Liver (tissue), 3 donors: ENCODE measurements around the gene SLC34A3.

ENCODE experiments used
- ATF3 ChIP-seq: IDR thresholded peaks from 2 replicates; pipeline ENCODE4 v1.6.1; 2016; ENCODE audit warnings: antibody characterized with exemption
- FOXA2 ChIP-seq: IDR thresholded peaks from 2 replicates; pipeline ENCODE4 v1.6.1; 2016; ENCODE audit warnings: antibody characterized with exemption
- JUND ChIP-seq, 2 donors: IDR thresholded peaks; 2 replicates each; pipeline ENCODE4 v1.6.1; 2016; ENCODE audit warnings: antibody characterized with exemption in 2 of 2
- NR2F2 ChIP-seq: IDR thresholded peaks from 2 replicates; pipeline ENCODE4 v1.6.1; 2016; ENCODE audit warnings: antibody characterized with exemption
- RAD21 ChIP-seq, 2 donors: IDR thresholded peaks; 2 replicates each; pipeline ENCODE4 v1.6.1; 2016; ENCODE audit warnings: antibody characterized with exemption in 2 of 2, mild to moderate bottlenecking in 2 of 2
- RXRA ChIP-seq, 2 donors: IDR thresholded peaks; 2 replicates each; pipeline ENCODE4 v1.6.1; 2017 to 2018; ENCODE audit warnings: antibody characterized with exemption in 2 of 2, mild to moderate bottlenecking in 1 of 2
- SP1 ChIP-seq: IDR thresholded peaks from 2 replicates; pipeline ENCODE4 v1.6.1; 2018; ENCODE audit warnings: antibody characterized with exemption, mild to moderate bottlenecking
- TAF1 ChIP-seq: conservative IDR thresholded peaks from 2 replicates; pipeline ENCODE4 v1.6.1; 2016; ENCODE audit warnings: antibody characterized with exemption, mild to moderate bottlenecking
- YY1 ChIP-seq: IDR thresholded peaks from 2 replicates; pipeline ENCODE4 v1.6.1; 2016; ENCODE audit warnings: antibody characterized with exemption, mild to moderate bottlenecking
- TF ChIP-seq, protein P1 (sequence below): fragments of 150-350 bp; IDR thresholded peaks from 2 replicates; pipeline ENCODE4 v1.5.1; 2017; ENCODE audit warnings: improper control_type of control experiment, low read depth, low read length; ENCODE audit not compliant: missing input control
- TF ChIP-seq, protein P2 (sequence below): IDR thresholded peaks from 2 replicates; pipeline ENCODE4 v1.6.1; 2016; ENCODE audit warnings: antibody characterized with exemption, mild to moderate bottlenecking
- TF ChIP-seq, protein P3 (sequence below): IDR thresholded peaks from 2 replicates; pipeline ENCODE4 v1.6.1; 2016; ENCODE audit warnings: antibody characterized with exemption
- donor health status: healthy.
- donor health status: healthy.

GRCh38 chr9:137219757-137220316, 10.9 kb upstream of the SLC34A3 start:
- no peak for TF ChIP-seq JUND (IDR thresholded peaks at IDR 0.05)
- TF ChIP-seq, protein P1, sequence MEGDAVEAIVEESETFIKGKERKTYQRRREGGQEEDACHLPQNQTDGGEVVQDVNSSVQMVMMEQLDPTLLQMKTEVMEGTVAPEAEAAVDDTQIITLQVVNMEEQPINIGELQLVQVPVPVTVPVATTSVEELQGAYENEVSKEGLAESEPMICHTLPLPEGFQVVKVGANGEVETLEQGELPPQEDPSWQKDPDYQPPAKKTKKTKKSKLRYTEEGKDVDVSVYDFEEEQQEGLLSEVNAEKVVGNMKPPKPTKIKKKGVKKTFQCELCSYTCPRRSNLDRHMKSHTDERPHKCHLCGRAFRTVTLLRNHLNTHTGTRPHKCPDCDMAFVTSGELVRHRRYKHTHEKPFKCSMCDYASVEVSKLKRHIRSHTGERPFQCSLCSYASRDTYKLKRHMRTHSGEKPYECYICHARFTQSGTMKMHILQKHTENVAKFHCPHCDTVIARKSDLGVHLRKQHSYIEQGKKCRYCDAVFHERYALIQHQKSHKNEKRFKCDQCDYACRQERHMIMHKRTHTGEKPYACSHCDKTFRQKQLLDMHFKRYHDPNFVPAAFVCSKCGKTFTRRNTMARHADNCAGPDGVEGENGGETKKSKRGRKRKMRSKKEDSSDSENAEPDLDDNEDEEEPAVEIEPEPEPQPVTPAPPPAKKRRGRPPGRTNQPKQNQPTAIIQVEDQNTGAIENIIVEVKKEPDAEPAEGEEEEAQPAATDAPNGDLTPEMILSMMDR, result no peak
- no peak for TF ChIP-seq RXRA (IDR thresholded peaks at IDR 0.05)
- TF ChIP-seq, protein P2, sequence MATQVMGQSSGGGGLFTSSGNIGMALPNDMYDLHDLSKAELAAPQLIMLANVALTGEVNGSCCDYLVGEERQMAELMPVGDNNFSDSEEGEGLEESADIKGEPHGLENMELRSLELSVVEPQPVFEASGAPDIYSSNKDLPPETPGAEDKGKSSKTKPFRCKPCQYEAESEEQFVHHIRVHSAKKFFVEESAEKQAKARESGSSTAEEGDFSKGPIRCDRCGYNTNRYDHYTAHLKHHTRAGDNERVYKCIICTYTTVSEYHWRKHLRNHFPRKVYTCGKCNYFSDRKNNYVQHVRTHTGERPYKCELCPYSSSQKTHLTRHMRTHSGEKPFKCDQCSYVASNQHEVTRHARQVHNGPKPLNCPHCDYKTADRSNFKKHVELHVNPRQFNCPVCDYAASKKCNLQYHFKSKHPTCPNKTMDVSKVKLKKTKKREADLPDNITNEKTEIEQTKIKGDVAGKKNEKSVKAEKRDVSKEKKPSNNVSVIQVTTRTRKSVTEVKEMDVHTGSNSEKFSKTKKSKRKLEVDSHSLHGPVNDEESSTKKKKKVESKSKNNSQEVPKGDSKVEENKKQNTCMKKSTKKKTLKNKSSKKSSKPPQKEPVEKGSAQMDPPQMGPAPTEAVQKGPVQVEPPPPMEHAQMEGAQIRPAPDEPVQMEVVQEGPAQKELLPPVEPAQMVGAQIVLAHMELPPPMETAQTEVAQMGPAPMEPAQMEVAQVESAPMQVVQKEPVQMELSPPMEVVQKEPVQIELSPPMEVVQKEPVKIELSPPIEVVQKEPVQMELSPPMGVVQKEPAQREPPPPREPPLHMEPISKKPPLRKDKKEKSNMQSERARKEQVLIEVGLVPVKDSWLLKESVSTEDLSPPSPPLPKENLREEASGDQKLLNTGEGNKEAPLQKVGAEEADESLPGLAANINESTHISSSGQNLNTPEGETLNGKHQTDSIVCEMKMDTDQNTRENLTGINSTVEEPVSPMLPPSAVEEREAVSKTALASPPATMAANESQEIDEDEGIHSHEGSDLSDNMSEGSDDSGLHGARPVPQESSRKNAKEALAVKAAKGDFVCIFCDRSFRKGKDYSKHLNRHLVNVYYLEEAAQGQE, result no peak
- TF ChIP-seq RAD21 (IDR thresholded peaks at IDR 0.05), result no peak
- no peak for TF ChIP-seq ATF3
- TF ChIP-seq, protein P3, sequence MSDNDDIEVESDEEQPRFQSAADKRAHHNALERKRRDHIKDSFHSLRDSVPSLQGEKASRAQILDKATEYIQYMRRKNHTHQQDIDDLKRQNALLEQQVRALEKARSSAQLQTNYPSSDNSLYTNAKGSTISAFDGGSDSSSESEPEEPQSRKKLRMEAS, result no peak
- TF ChIP-seq TAF1, result no peak
- no peak for TF ChIP-seq NR2F2
- no peak for TF ChIP-seq FOXA2
- no peak for TF ChIP-seq SP1
- TF ChIP-seq YY1, result no peak
